WTC11 (cell line): ENCODE results near the gene PCDH9. TPM values are rescaled to one million over a fixed set of nuclear protein-coding genes. Genes with fewer than 3 reads are reported as not detected.

Source experiments
- ATAC-seq: fragments of 200-7000 bp; cut with Tn5 transposase; 2 replicates; pipeline ENCODE4 v1.10.0; 2021; ENCODE audit warnings: mild to moderate bottlenecking, moderate library complexity
- CTCF ChIA-PET: fragments of 300-600 bp; sonication (Branson Sonifier 250); formaldehyde crosslinking; loops from one replicate; lab custom pipeline; 2021; ENCODE audit warnings: antibody characterized with exemption; lab: Charles Lee
- POLR2A ChIA-PET: fragments of 350-600 bp; sonication (Branson Sonifier 250); formaldehyde crosslinking; loops from one replicate; lab custom pipeline; 2021; ENCODE audit warnings: antibody characterized with exemption; lab: Charles Lee
- DNase-seq: peaks from one replicate; pipeline ENCODE4 v3.0.0; 2021; ENCODE audit warnings: low spot score
- H3K27ac Mint-ChIP-seq: 2 replicates; pipeline ENCODE4 v1.8.0; 2021; ENCODE audit warnings: mixed read lengths
- H3K27me3 Mint-ChIP-seq: 2 replicates; pipeline ENCODE4 v1.8.0; 2021; ENCODE audit warnings: low read depth, mild to moderate bottlenecking, moderate library complexity, mixed read lengths
- H3K36me3 Mint-ChIP-seq: 2 replicates; pipeline ENCODE4 v1.8.0; 2021; ENCODE audit warnings: mixed read lengths
- H3K4me1 Mint-ChIP-seq: 2 replicates; pipeline ENCODE4 v1.8.0; 2022; ENCODE audit warnings: mixed read lengths
- H3K4me3 Mint-ChIP-seq: 2 replicates; pipeline ENCODE4 v1.8.0; 2021; ENCODE audit warnings: mild to moderate bottlenecking, moderate library complexity, mixed read lengths
- H3K9me3 Mint-ChIP-seq: 2 replicates; pipeline ENCODE4 v1.8.0; 2021; ENCODE audit warnings: mixed read lengths
- ATF3 ChIP-seq: sonication (generic); formaldehyde crosslinking; conservative IDR thresholded peaks from 2 replicates; pipeline ENCODE4 v1.8.1; 2022; ENCODE audit warnings: mild to moderate bottlenecking, missing genetic modification reagents
- ELF4 ChIP-seq: sonication (generic); formaldehyde crosslinking; IDR thresholded peaks from 2 replicates; pipeline ENCODE4 v1.8.1; 2022; ENCODE audit warnings: low read depth, mild to moderate bottlenecking, moderate library complexity, missing genetic modification reagents
- ERG ChIP-seq: fragments of 250-450 bp; sonication (Bioruptor Pico); IDR thresholded peaks from 2 replicates; pipeline ENCODE4 v1.8.0; 2021; ENCODE audit warnings: mild to moderate bottlenecking
- ESRRA ChIP-seq: sonication (generic); formaldehyde crosslinking; IDR thresholded peaks from 2 replicates; pipeline ENCODE4 v1.8.1; 2022; ENCODE audit warnings: mild to moderate bottlenecking, missing genetic modification reagents, borderline replicate concordance
- GABPB1 ChIP-seq: sonication (generic); formaldehyde crosslinking; IDR thresholded peaks from 2 replicates; pipeline ENCODE4 v1.8.1; 2023; ENCODE audit warnings: mild to moderate bottlenecking, missing genetic modification reagents
- GTF2I ChIP-seq: fragments of 250-450 bp; sonication (Bioruptor Pico); conservative IDR thresholded peaks from 2 replicates; pipeline ENCODE4 v1.4.0; 2021; ENCODE audit warnings: mild to moderate bottlenecking
- HMGA2 ChIP-seq: fragments of 250-450 bp; sonication (Bioruptor Pico); IDR thresholded peaks from 2 replicates; pipeline ENCODE4 v1.4.0; 2021; ENCODE audit warnings: mild to moderate bottlenecking, moderate library complexity
- HMGXB4 ChIP-seq: sonication (generic); formaldehyde crosslinking; IDR thresholded peaks from 2 replicates; pipeline ENCODE4 v1.8.1; 2023; ENCODE audit warnings: mild to moderate bottlenecking, moderate library complexity, missing genetic modification reagents
- MAX ChIP-seq: sonication (generic); formaldehyde crosslinking; IDR thresholded peaks from 2 replicates; pipeline ENCODE4 v1.8.0; 2022; ENCODE audit warnings: mild to moderate bottlenecking, missing genetic modification reagents
- MXD4 ChIP-seq: fragments of 250-450 bp; sonication (Bioruptor Pico); IDR thresholded peaks from 2 replicates; pipeline ENCODE4 v1.8.0; 2021; ENCODE audit warnings: mild to moderate bottlenecking, moderate library complexity, borderline replicate concordance
- PRDM15 ChIP-seq: sonication (generic); formaldehyde crosslinking; IDR thresholded peaks from 2 replicates; pipeline ENCODE4 v1.8.0; 2022; ENCODE audit warnings: missing genetic modification reagents
- RELA ChIP-seq: sonication (generic); formaldehyde crosslinking; IDR thresholded peaks from 2 replicates; pipeline ENCODE4 v1.8.1; 2022; ENCODE audit warnings: missing genetic modification reagents, mild to moderate bottlenecking, borderline replicate concordance
- RORB ChIP-seq: fragments of 250-450 bp; sonication (Bioruptor Pico); IDR thresholded peaks from 2 replicates; pipeline ENCODE4 v1.9.0; 2021; ENCODE audit warnings: mild to moderate bottlenecking
- SP1 ChIP-seq: sonication (generic); formaldehyde crosslinking; conservative IDR thresholded peaks from 2 replicates; pipeline ENCODE4 v1.8.1; 2022; ENCODE audit warnings: missing genetic modification reagents
- ZNF138 ChIP-seq: sonication (generic); formaldehyde crosslinking; conservative IDR thresholded peaks from 2 replicates; pipeline ENCODE4 v1.8.1; 2022; ENCODE audit warnings: mild to moderate bottlenecking, moderate library complexity, missing genetic modification reagents
- ZNF317 ChIP-seq: sonication (generic); formaldehyde crosslinking; IDR thresholded peaks from 2 replicates; pipeline ENCODE4 v1.8.1; 2023; ENCODE audit warnings: low read depth, mild to moderate bottlenecking, moderate library complexity, missing genetic modification reagents, borderline replicate concordance
- ZNF425 ChIP-seq: fragments of 250-450 bp; sonication (Bioruptor Pico); conservative IDR thresholded peaks from 2 replicates; pipeline ENCODE4 v1.9.0; 2021; ENCODE audit warnings: mild to moderate bottlenecking
- total RNA-seq: library from RNA; stranded (reverse); gene quantifications from 3 replicates; pipeline ENCODE4 v1.2.3, GENCODE V29; 2021

Gene PCDH9
- total RNA-seq, 1 experiment from 2014 or later = 0.48 TPM

- Mint-ChIP-seq H3K4me1 (no peaks in the 10 kb centered on the region), H3K36me3 (no peaks in the 10 kb centered on the region), H3K27me3 (no peaks in the 10 kb centered on the region), H3K9me3 (no peaks in the 10 kb centered on the region), H3K4me3 (no peak overlapping the region), H3K27ac (no peak overlapping the region)
- ATAC-seq (peak; percentile 65), DNase-seq (no peak)
- POLR2A ChIA-PET = no interaction called here
- no peak for TF ChIP-seq RORB (CRISPR knock-in tag)
- no peak for TF ChIP-seq SP1 (CRISPR knock-in tag)
- TF ChIP-seq ESRRA = no peak
- TF ChIP-seq GABPB1 (CRISPR knock-in tag) = no peak
- TF ChIP-seq ZNF317 (CRISPR knock-in tag) = no peak
- TF ChIP-seq HMGA2 (CRISPR knock-in tag) = no peak
- TF ChIP-seq MXD4 (CRISPR knock-in tag) = no peak
- no peak for TF ChIP-seq GTF2I (CRISPR knock-in tag)
- no peak for TF ChIP-seq HMGXB4 (CRISPR knock-in tag)
- TF ChIP-seq ZNF138 (CRISPR knock-in tag) = no peak
- no peak for TF ChIP-seq MAX (CRISPR knock-in tag)
- no peak for TF ChIP-seq ATF3
- no peak for TF ChIP-seq ELF4 (CRISPR knock-in tag)
- CTCF ChIA-PET = no interaction called here
Observed at GRCh38 chr13:67100730-67101129, 129.4 kb downstream of the PCDH9 start.

- Mint-ChIP-seq H3K4me3 (no peak overlapping the region), H3K27me3 (no peaks in the 10 kb centered on the region), H3K36me3 (no peaks in the 10 kb centered on the region), H3K9me3 (no peaks in the 10 kb centered on the region), H3K27ac (no peak overlapping the region), H3K4me1 (no peaks in the 10 kb centered on the region)
- ChIA-PET CTCF (no interaction called here), POLR2A (no interaction called here)
- no peak for ATAC-seq
- no peak for TF ChIP-seq RELA (CRISPR knock-in tag)
- TF ChIP-seq ERG (CRISPR knock-in tag) = no peak
- TF ChIP-seq PRDM15 = no peak
- no peak for TF ChIP-seq ZNF425 (CRISPR knock-in tag)
- DNase-seq = no peak
Observed at GRCh38 chr13:67099494-67099893, 130.6 kb downstream of the PCDH9 start.
